Mesenchymal stem cell (in vitro differentiated cells and primary cell): ENCODE data around the gene ZNF524.

ENCODE experiments used
- DNase-seq: peaks from one replicate; pipeline ENCODE4 v3.0.0-alpha.2; 2013
- H2AFZ ChIP-seq: one replicate; pipeline ENCODE4 v1.6.1; 2013; ENCODE audit warnings: low read depth, mild to moderate bottlenecking, control low read depth, inconsistent platforms, low read length, moderate library complexity
- H2AK5ac ChIP-seq: 2 replicates; pipeline ENCODE4 v1.6.1; 2013; ENCODE audit warnings: low read length, moderate library complexity, mild to moderate bottlenecking, inconsistent platforms; ENCODE audit not compliant: severe bottlenecking
- H2BK120ac ChIP-seq: one replicate; pipeline ENCODE4 v1.6.1; 2013; ENCODE audit warnings: low read depth, mild to moderate bottlenecking, inconsistent platforms, low read length, moderate library complexity
- H2BK12ac ChIP-seq, 2 experiments: one replicate each; pipeline ENCODE4 v1.6.1; 2013; ENCODE audit warnings: inconsistent platforms in 2 of 2, low read length in 2 of 2, mild to moderate bottlenecking in 2 of 2, moderate library complexity in 2 of 2, control low read depth in 1 of 2
- H2BK15ac ChIP-seq: one replicate; pipeline ENCODE4 v1.6.1; 2013; ENCODE audit warnings: mild to moderate bottlenecking, low read depth, inconsistent platforms; ENCODE audit not compliant: poor library complexity, severe bottlenecking
- H2BK5ac ChIP-seq: 2 replicates; pipeline ENCODE4 v1.6.1; 2013; ENCODE audit warnings: low read depth, mild to moderate bottlenecking, low read length, control low read depth, inconsistent platforms; ENCODE audit not compliant: poor library complexity, severe bottlenecking
- H3K14ac ChIP-seq, 2 experiments: one replicate each; pipeline ENCODE4 v1.6.1; 2013; ENCODE audit warnings: inconsistent platforms in 2 of 2, low read length in 2 of 2, control low read depth in 1 of 2, mild to moderate bottlenecking in 1 of 2, moderate library complexity in 1 of 2
- H3K18ac ChIP-seq, 2 experiments: one replicate each; pipeline ENCODE4 v1.6.1; 2013; ENCODE audit warnings: inconsistent platforms in 2 of 2, low read length in 2 of 2, control low read depth in 1 of 2, low read depth in 1 of 2, mild to moderate bottlenecking in 1 of 2
- H3K23ac ChIP-seq, 2 experiments: one replicate each; pipeline ENCODE4 v1.6.1; 2013; ENCODE audit warnings: inconsistent platforms in 2 of 2, low read length in 2 of 2, mild to moderate bottlenecking in 2 of 2, moderate library complexity in 2 of 2, control low read depth in 1 of 2
- H3K27ac ChIP-seq: 2 replicates; pipeline ENCODE4 v1.5.1; 2013; ENCODE audit warnings: mild to moderate bottlenecking, moderate library complexity, low read length, control low read depth, inconsistent platforms; ENCODE audit not compliant: poor library complexity, severe bottlenecking
- H3K27me3 ChIP-seq, 2 experiments: 2 replicates each; pipeline versions ENCODE4 v1.6.1 to v1.7.0; 2013; ENCODE audit warnings: low read length in 2 of 2, mild to moderate bottlenecking in 2 of 2, moderate library complexity in 2 of 2, control low read depth in 1 of 2, inconsistent platforms in 1 of 2; ENCODE audit not compliant: control insufficient read depth in 1 of 2, insufficient read depth in 1 of 2
- H3K36me3 ChIP-seq, 2 experiments: 2 replicates each; pipeline versions ENCODE4 v1.6.1 to v1.7.0; 2013; ENCODE audit warnings: low read length in 2 of 2, control low read depth in 1 of 2, inconsistent platforms in 1 of 2, low read depth in 1 of 2, mild to moderate bottlenecking in 1 of 2; ENCODE audit not compliant: insufficient read depth in 2 of 2, control insufficient read depth in 1 of 2
- H3K4ac ChIP-seq, 2 experiments: one replicate each; pipeline ENCODE4 v1.6.1; 2013; ENCODE audit warnings: inconsistent platforms in 2 of 2, low read length in 2 of 2, mild to moderate bottlenecking in 2 of 2, moderate library complexity in 2 of 2, control low read depth in 1 of 2, low read depth in 1 of 2
- H3K4me1 ChIP-seq: 2 replicates; pipeline ENCODE4 v1.6.1; 2013; ENCODE audit warnings: low read depth, low read length, control low read depth; ENCODE audit not compliant: control insufficient read depth, insufficient read depth
- H3K4me2 ChIP-seq: 2 replicates; pipeline ENCODE4 v1.6.1; 2013; ENCODE audit warnings: low read length, mild to moderate bottlenecking, inconsistent platforms; ENCODE audit not compliant: poor library complexity, severe bottlenecking
- H3K4me3 ChIP-seq, 2 experiments: 2 replicates each; pipeline versions ENCODE4 v1.5.1 to v1.7.0; 2013; ENCODE audit warnings: low read length in 2 of 2, mild to moderate bottlenecking in 2 of 2, control low read depth in 1 of 2, low read depth in 1 of 2; ENCODE audit not compliant: insufficient read depth in 1 of 2
- H3K79me1 ChIP-seq: replicated peaks from 2 replicates; pipeline ENCODE4 v1.6.1; 2013; ENCODE audit warnings: mild to moderate bottlenecking, control low read depth, low read length, inconsistent platforms; ENCODE audit not compliant: poor library complexity, severe bottlenecking
- H3K9ac ChIP-seq: 2 replicates; pipeline ENCODE4 v1.7.0; 2013; ENCODE audit warnings: mild to moderate bottlenecking, low read length, moderate library complexity
- H3K9me3 ChIP-seq: 2 replicates; pipeline ENCODE4 v1.7.0; 2013; ENCODE audit warnings: mild to moderate bottlenecking, low read length; ENCODE audit not compliant: control insufficient read depth
- H4K8ac ChIP-seq: one replicate; pipeline ENCODE4 v1.6.1; 2013; ENCODE audit warnings: inconsistent platforms, mild to moderate bottlenecking, low read length, moderate library complexity
- H4K91ac ChIP-seq: one replicate; pipeline ENCODE4 v1.6.1; 2013; ENCODE audit warnings: mild to moderate bottlenecking, low read length, inconsistent platforms
- WGBS: methylation state at CpG from one replicate; pipeline ENCODE4 v1.1.7; 2013; ENCODE audit warnings: mixed read lengths; 5-methylcytosine and 5-hydroxymethylcytosine counted together

The ZNF524 gene

GRCh38 chr19:55579766-55580621 is 20.1 kb upstream of the ZNF524 start:
- H3K79me1 ChIP-seq: peaks cover 2% of the 10 kb centered on the region
- H3K23ac ChIP-seq: peak overlapping the region in 1 of 2 experiments; percentile 81
- peak overlapping the region; percentile 88 to 98 for H3K18ac ChIP-seq
- peaks cover 35% of the 10 kb centered on the region for H3K4me1 ChIP-seq
- H3K4ac ChIP-seq: peak overlapping the region; percentile 62 to 98
- H2BK5ac ChIP-seq: peak overlapping the region; percentile 100
- peak overlapping the region; percentile 99 for H3K27ac ChIP-seq
- peak overlapping the region; percentile 76 for H2AK5ac ChIP-seq
- 13% methylated on average over 20 of the region's 20 CpGs for WGBS
- DNase-seq: peak; percentile 63
- peak overlapping the region; percentile 86 to 90 for H3K4me3 ChIP-seq
- H3K9me3 ChIP-seq: no peaks in the 10 kb centered on the region
- H2BK12ac ChIP-seq: no peak overlapping the region
- peak overlapping the region; percentile 66 for H2BK15ac ChIP-seq
- peak overlapping the region; percentile 92 for H4K8ac ChIP-seq
- H3K4me2 ChIP-seq: peak overlapping the region; percentile 68
- H3K36me3 ChIP-seq: peaks cover 13 to 29% of the 10 kb centered on the region in 2 experiments
- peak overlapping the region; percentile 94 for H2BK120ac ChIP-seq
- no peak overlapping the region for H2AFZ ChIP-seq
- no peaks in the 10 kb centered on the region for H3K27me3 ChIP-seq
- peak overlapping the region in 1 of 2 experiments; percentile 99 for H3K14ac ChIP-seq
- H4K91ac ChIP-seq: peak overlapping the region; percentile 86
- H3K9ac ChIP-seq: peak overlapping the region; percentile 86

GRCh38 chr19:55580628-55581144 is 19.4 kb upstream of the ZNF524 start, which contains the start of gene ZNF579:
TSS of gene ZNF579 (minus strand) at chr19:55580848. CDS start at chr19:55579639, 1,209 bp downstream.
- peak within 1 kb of the TSS; percentile 86 for H3K9ac ChIP-seq
- peaks cover 13 to 29% of the 10 kb centered on the region in 2 experiments for H3K36me3 ChIP-seq
- peak within 1 kb of the TSS; percentile 76 for H2AK5ac ChIP-seq
- peak within 1 kb of the TSS; percentile 97 for H4K8ac ChIP-seq
- peak within 1 kb of the TSS; percentile 66 for H2BK15ac ChIP-seq
- H3K4me2 ChIP-seq: peak within 1 kb of the TSS; percentile 73
- peak within 1 kb of the TSS; percentile 94 for H2BK120ac ChIP-seq
- no peaks in the 10 kb centered on the region for H3K9me3 ChIP-seq
- H3K23ac ChIP-seq: peak within 1 kb of the TSS in 1 of 2 experiments; percentile 81
- 0% methylated on average over 6 of the region's 24 CpGs for WGBS
- H3K18ac ChIP-seq: peak within 1 kb of the TSS; percentile 88 to 98
- no peak within 1 kb of the TSS for H2BK12ac ChIP-seq
- peaks cover 2% of the 10 kb centered on the region for H3K79me1 ChIP-seq
- peak within 1 kb of the TSS; percentile 100 for H2BK5ac ChIP-seq
- peak within 1 kb of the TSS in 1 of 2 experiments; percentile 99 for H3K14ac ChIP-seq
- no peak within 1 kb of the TSS for H2AFZ ChIP-seq
- H4K91ac ChIP-seq: peak within 1 kb of the TSS; percentile 86
- peaks cover 38% of the 10 kb centered on the region for H3K4me1 ChIP-seq
- peak within 1 kb of the TSS; percentile 99 for H3K27ac ChIP-seq
- H3K27me3 ChIP-seq: no peaks in the 10 kb centered on the region
- peak within 1 kb of the TSS; percentile 62 to 98 for H3K4ac ChIP-seq
- peak; percentile 91 for DNase-seq
- peak within 1 kb of the TSS; percentile 86 to 90 for H3K4me3 ChIP-seq

GRCh38 chr19:55581145-55581822 is 18.8 kb upstream of the ZNF524 start:
- Histone ChIP-seq H2BK15ac (peak overlapping the region; percentile 53), H4K91ac (peak overlapping the region; percentile 84), H3K4me2 (peak overlapping the region; percentile 73), H3K4me1 (peaks cover 42% of the 10 kb centered on the region), H3K9me3 (no peaks in the 10 kb centered on the region), H2AK5ac (peak overlapping the region; percentile 66), H3K14ac (peak overlapping the region in 1 of 2 experiments; percentile 62), H3K36me3 (peaks cover 13 to 29% of the 10 kb centered on the region in 2 experiments), H3K4me3 (peak overlapping the region; percentile 27 to 90), H3K27me3 (no peaks in the 10 kb centered on the region), H3K23ac (no peak overlapping the region), H3K9ac (peak overlapping the region; percentile 86), H2BK120ac (no peak overlapping the region), H2BK5ac (peak overlapping the region; percentile 69), H3K4ac (peak overlapping the region in 1 of 2 experiments; percentile 61), H2BK12ac (no peak overlapping the region), H4K8ac (peak overlapping the region; percentile 97), H2AFZ (no peak overlapping the region), H3K18ac (peak overlapping the region; percentile 52 to 85), H3K79me1 (peaks cover 2% of the 10 kb centered on the region), H3K27ac (peak overlapping the region; percentile 99)
- WGBS: 49% methylated on average over 12 of the region's 12 CpGs
- DNase-seq: peak; percentile 12
